HG02973 (cell line): Measurements from ENCODE around the gene KIFC3.

Experiments
- ATAC-seq: cut with Tn5 transposase; IDR thresholded peaks from one replicate; pipeline ENCODE4 v1.9.1; 2021; ENCODE audit warnings: moderate library complexity; ENCODE audit not compliant: unreplicated experiment

The KIFC3 gene

GRCh38 chr16:57769541-57770145 is 32.6 kb downstream of the KIFC3 start:
- no peak for ATAC-seq

- ATAC-seq, result no peak
Observed at GRCh38 chr16:57766714-57767348, 35.5 kb downstream of the KIFC3 start.

GRCh38 chr16:57765160-57765728 is 37.0 kb downstream of the KIFC3 start:
- no peak for ATAC-seq

- peak; percentile 52 for ATAC-seq
Observed at GRCh38 chr16:57764341-57765159, 37.7 kb downstream of the KIFC3 start.

GRCh38 chr16:57764006-57764340 is 38.3 kb downstream of the KIFC3 start:
- ATAC-seq, result no peak

GRCh38 chr16:57763285-57764005 is 38.8 kb downstream of the KIFC3 start:
- ATAC-seq, result no peak

- no peak for ATAC-seq
Observed at GRCh38 chr16:57762365-57763040, 39.8 kb downstream of the KIFC3 start.

- ATAC-seq, result no peak
Observed at GRCh38 chr16:57761957-57762356, 40.3 kb downstream of the KIFC3 start.

GRCh38 chr16:57761301-57761700 is 41.0 kb downstream of the KIFC3 start:
- no peak for ATAC-seq

- no peak for ATAC-seq
Observed at GRCh38 chr16:57760357-57761160, 41.7 kb downstream of the KIFC3 start.

GRCh38 chr16:57759541-57760356 is 42.5 kb downstream of the KIFC3 start:
- ATAC-seq, result no peak

GRCh38 chr16:57759131-57759530 is 43.2 kb downstream of the KIFC3 start:
- ATAC-seq, result no peak

GRCh38 chr16:57758331-57759117 is 43.8 kb downstream of the KIFC3 start:
- ATAC-seq, result no peak

GRCh38 chr16:57757883-57758282 is 44.4 kb downstream of the KIFC3 start:
- ATAC-seq, result no peak

- ATAC-seq, result peak; percentile 68
Observed at GRCh38 chr16:57757326-57757786, 44.9 kb downstream of the KIFC3 start.

GRCh38 chr16:57756424-57757325 is 45.6 kb downstream of the KIFC3 start:
- no peak for ATAC-seq
